ENCODE measurements around the gene FOXI3.

FOXI3 gene

DNA sequence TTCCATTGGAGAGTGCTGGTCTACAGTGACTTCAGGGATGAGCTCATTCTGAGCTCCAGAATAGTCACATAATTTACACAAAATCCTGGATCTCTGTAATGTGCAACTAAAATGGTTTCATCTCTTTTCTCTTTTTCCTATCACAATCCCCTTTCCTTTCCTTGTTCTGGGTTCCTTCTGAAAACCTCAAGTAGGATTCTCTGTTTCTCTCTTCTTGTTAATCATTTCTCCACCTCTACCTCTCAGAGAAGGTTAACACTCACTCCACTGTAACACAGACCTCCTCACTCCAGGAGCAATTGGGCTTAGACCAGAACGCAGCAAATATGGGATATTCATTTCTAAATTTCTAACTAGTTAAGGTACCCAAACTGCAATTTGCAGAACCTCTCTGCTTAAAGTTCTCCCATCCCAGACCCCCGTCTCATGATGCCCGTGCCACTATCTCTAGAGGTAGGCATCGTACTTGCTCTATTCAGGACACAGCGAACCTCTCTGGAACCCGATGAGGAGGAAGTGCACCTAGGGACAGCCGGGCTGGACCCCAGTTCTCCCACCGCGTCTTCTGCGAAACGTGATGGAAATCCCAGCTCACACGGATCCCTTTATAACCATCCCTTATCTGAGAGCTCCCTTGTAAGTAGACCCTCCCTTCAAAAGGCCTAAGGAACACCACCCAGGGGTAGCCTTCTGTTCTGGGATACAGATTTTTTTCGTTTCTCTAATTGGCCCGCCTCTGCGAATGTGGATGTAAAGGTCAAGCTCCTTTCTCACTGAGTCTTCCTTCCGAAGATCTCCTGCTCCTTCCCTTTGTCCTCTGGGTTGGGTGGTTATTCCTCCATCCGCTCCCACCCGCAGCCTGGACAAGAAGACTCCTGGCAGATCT, 1.3 kb downstream of the FOXI3 start:
- no peaks in the 10 kb centered on the region for H3K79me2 ChIP-seq (ENCODE audit: insufficient read depth, low read length)
- H3K27me3 ChIP-seq (ENCODE audit: insufficient read depth, low read length, poor library complexity, severe bottlenecking) = no peaks in the 10 kb centered on the region
- H3K36me3 ChIP-seq (ENCODE audit: insufficient read depth, low read length) = no peaks in the 10 kb centered on the region
- no peak overlapping the region for H3K4me3 ChIP-seq (ENCODE audit: low read length, poor library complexity, severe bottlenecking)
- no peaks in the 10 kb centered on the region for H3K9me2 ChIP-seq (replicated peaks; ENCODE audit: low read depth, low read length)
- H3K4me2 ChIP-seq (ENCODE audit: low read depth, low read length, poor library complexity, severe bottlenecking) = no peak overlapping the region
- H3K9ac ChIP-seq (ENCODE audit: low read depth, low read length, poor library complexity, severe bottlenecking) = no peak overlapping the region
- H3K9me3 ChIP-seq (ENCODE audit: insufficient read depth, low read depth, low read length) = no peaks in the 10 kb centered on the region
- H4K20me1 ChIP-seq (ENCODE audit: insufficient read depth, low read length, poor library complexity, severe bottlenecking) = no peaks in the 10 kb centered on the region
- H3F3A ChIP-seq (ENCODE audit: low read depth) = no peaks in the 10 kb centered on the region
- H2AFZ ChIP-seq (ENCODE audit: low read length) = no peak overlapping the region
- no peak for TF ChIP-seq EZH2phosphoT487 (IDR thresholded peaks at IDR 0.05; ENCODE audit: borderline replicate concordance)
- TF ChIP-seq, protein P1, sequence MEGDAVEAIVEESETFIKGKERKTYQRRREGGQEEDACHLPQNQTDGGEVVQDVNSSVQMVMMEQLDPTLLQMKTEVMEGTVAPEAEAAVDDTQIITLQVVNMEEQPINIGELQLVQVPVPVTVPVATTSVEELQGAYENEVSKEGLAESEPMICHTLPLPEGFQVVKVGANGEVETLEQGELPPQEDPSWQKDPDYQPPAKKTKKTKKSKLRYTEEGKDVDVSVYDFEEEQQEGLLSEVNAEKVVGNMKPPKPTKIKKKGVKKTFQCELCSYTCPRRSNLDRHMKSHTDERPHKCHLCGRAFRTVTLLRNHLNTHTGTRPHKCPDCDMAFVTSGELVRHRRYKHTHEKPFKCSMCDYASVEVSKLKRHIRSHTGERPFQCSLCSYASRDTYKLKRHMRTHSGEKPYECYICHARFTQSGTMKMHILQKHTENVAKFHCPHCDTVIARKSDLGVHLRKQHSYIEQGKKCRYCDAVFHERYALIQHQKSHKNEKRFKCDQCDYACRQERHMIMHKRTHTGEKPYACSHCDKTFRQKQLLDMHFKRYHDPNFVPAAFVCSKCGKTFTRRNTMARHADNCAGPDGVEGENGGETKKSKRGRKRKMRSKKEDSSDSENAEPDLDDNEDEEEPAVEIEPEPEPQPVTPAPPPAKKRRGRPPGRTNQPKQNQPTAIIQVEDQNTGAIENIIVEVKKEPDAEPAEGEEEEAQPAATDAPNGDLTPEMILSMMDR (conservative IDR thresholded peaks at IDR 0.05; ENCODE audit: low read length) = no peak
- no peaks in the 10 kb centered on the region for H3K4me1 ChIP-seq (ENCODE audit: insufficient read depth, low read length, poor library complexity, severe bottlenecking)

DNA sequence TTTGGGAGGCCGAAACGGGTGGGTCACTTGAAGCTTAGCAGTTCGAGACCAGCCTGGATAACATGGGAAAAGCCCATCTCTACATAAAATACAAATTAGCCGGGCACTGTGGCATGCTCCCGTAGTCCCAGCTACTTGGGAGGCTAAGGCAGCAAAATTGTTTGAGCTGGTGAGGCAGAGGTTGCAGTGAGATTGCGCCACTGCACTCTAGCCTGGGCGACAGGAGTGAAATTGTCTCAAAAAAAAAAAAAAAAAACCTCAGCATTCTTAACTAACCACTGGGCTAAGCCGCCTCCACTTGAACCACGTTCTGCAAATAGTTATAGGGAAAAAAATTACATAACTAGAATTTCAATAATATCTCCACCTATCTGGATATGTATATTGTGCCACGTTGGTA, 2.3 kb downstream of the FOXI3 start:
- H3K9me3 ChIP-seq (ENCODE audit: insufficient read depth, low read depth, low read length) = no peaks in the 10 kb centered on the region
- H3K9me2 ChIP-seq (replicated peaks; ENCODE audit: low read depth, low read length) = no peaks in the 10 kb centered on the region
- H2AFZ ChIP-seq (ENCODE audit: low read length) = no peak overlapping the region
- TF ChIP-seq, protein P1 (conservative IDR thresholded peaks at IDR 0.05; ENCODE audit: low read length) = no peak
- TF ChIP-seq EZH2phosphoT487 (IDR thresholded peaks at IDR 0.05; ENCODE audit: borderline replicate concordance) = no peak
- no peak overlapping the region for H3K4me2 ChIP-seq (ENCODE audit: low read depth, low read length, poor library complexity, severe bottlenecking)
- H3K4me1 ChIP-seq (ENCODE audit: insufficient read depth, low read length, poor library complexity, severe bottlenecking) = no peaks in the 10 kb centered on the region
- H3K27me3 ChIP-seq (ENCODE audit: insufficient read depth, low read length, poor library complexity, severe bottlenecking) = no peaks in the 10 kb centered on the region
- no peaks in the 10 kb centered on the region for H3F3A ChIP-seq (ENCODE audit: low read depth)
- no peak overlapping the region for H3K4me3 ChIP-seq (ENCODE audit: low read length, poor library complexity, severe bottlenecking)
- no peaks in the 10 kb centered on the region for H4K20me1 ChIP-seq (ENCODE audit: insufficient read depth, low read length, poor library complexity, severe bottlenecking)
- no peaks in the 10 kb centered on the region for H3K36me3 ChIP-seq (ENCODE audit: insufficient read depth, low read length)
- H3K9ac ChIP-seq (ENCODE audit: low read depth, low read length, poor library complexity, severe bottlenecking) = no peak overlapping the region
- no peaks in the 10 kb centered on the region for H3K79me2 ChIP-seq (ENCODE audit: insufficient read depth, low read length)

- no peaks in the 10 kb centered on the region for H3F3A ChIP-seq (ENCODE audit: low read depth)
- no peak overlapping the region for H3K4me3 ChIP-seq (ENCODE audit: low read length, poor library complexity, severe bottlenecking)
- no peak overlapping the region for H2AFZ ChIP-seq (ENCODE audit: low read length)
- H3K9ac ChIP-seq (ENCODE audit: low read depth, low read length, poor library complexity, severe bottlenecking) = no peak overlapping the region
- H3K4me2 ChIP-seq (ENCODE audit: low read depth, low read length, poor library complexity, severe bottlenecking) = no peak overlapping the region
- no peaks in the 10 kb centered on the region for H3K36me3 ChIP-seq (ENCODE audit: insufficient read depth, low read length)
- no peaks in the 10 kb centered on the region for H3K9me2 ChIP-seq (replicated peaks; ENCODE audit: low read depth, low read length)
- no peak for TF ChIP-seq EZH2phosphoT487 (IDR thresholded peaks at IDR 0.05; ENCODE audit: borderline replicate concordance)
- TF ChIP-seq, protein P1 (conservative IDR thresholded peaks at IDR 0.05; ENCODE audit: low read length) = no peak
- no peaks in the 10 kb centered on the region for H3K27me3 ChIP-seq (ENCODE audit: insufficient read depth, low read length, poor library complexity, severe bottlenecking)
- no peaks in the 10 kb centered on the region for H4K20me1 ChIP-seq (ENCODE audit: insufficient read depth, low read length, poor library complexity, severe bottlenecking)
- H3K9me3 ChIP-seq (ENCODE audit: insufficient read depth, low read depth, low read length) = no peaks in the 10 kb centered on the region
- no peaks in the 10 kb centered on the region for H3K4me1 ChIP-seq (ENCODE audit: insufficient read depth, low read length, poor library complexity, severe bottlenecking)
- no peaks in the 10 kb centered on the region for H3K79me2 ChIP-seq (ENCODE audit: insufficient read depth, low read length)
Measured at GRCh38 chr2:88448248-88448647, 4.2 kb downstream of the FOXI3 start.
